Sigmoid colon (tissue), 7 donors: Measurements from ENCODE around the gene KRTAP5-2. TPM values are rescaled to one million over a fixed set of nuclear protein-coding genes. Genes with fewer than 3 reads are reported as not detected.

Source experiments
- DNase-seq: peaks from one replicate; pipeline ENCODE4 v3.0.0-alpha.2; 2019
- H3K27ac ChIP-seq, 4 donors: fragments of 200-600 bp; sonication (generic); one replicate each; pipeline ENCODE4 v1.5.1; 2016 to 2019; ENCODE audit warnings: mild to moderate bottlenecking in 1 of 4
- H3K27me3 ChIP-seq, 3 donors: fragments of 200-600 bp; sonication (generic); one replicate each; pipeline ENCODE4 v1.5.1; 2019; ENCODE audit warnings: mild to moderate bottlenecking in 1 of 3
- H3K36me3 ChIP-seq, 4 donors: fragments of 200-600 bp; sonication (generic); one replicate each; pipeline ENCODE4 v1.5.1; 2016 to 2019
- H3K4me1 ChIP-seq, 4 donors: fragments of 200-600 bp; sonication (generic); one replicate each; pipeline ENCODE4 v1.5.1; 2017 to 2019
- H3K4me3 ChIP-seq, 4 donors: fragments of 200-600 bp; sonication (generic); one replicate each; pipeline ENCODE4 v1.5.1; 2017 to 2019; ENCODE audit warnings: mild to moderate bottlenecking in 2 of 4, moderate library complexity in 1 of 4
- H3K9me3 ChIP-seq, 4 donors: fragments of 200-600 bp in 3 of 4; sonication (generic) in 3 of 4; one replicate each; pipeline versions ENCODE4 v1.5.1 to v1.6.1; 2013 to 2019
- CTCF ChIP-seq, 4 experiments: fragments of 450-650 bp in 3 of 4; fragments of 200-600 bp in 1 of 4; IDR thresholded peaks; one replicate each; pipeline ENCODE4 v1.5.1; 2016 to 2019; ENCODE audit warnings: antibody characterized with exemption in 4 of 4, mild to moderate bottlenecking in 3 of 4, moderate library complexity in 2 of 4
- EP300 ChIP-seq, 4 donors: sonication (generic); formaldehyde crosslinking; IDR thresholded peaks; one replicate each; pipeline ENCODE4 v1.6.1; 2017; ENCODE audit warnings: antibody characterized with exemption in 4 of 4
- POLR2A ChIP-seq, 2 donors: fragments of 450-650 bp; IDR thresholded peaks; one replicate each; pipeline ENCODE4 v1.6.1; 2016; ENCODE audit warnings: antibody characterized with exemption in 2 of 2, mild to moderate bottlenecking in 2 of 2, moderate library complexity in 2 of 2
- POLR2AphosphoS5 ChIP-seq, 4 donors: sonication (generic); formaldehyde crosslinking; IDR thresholded peaks; one replicate each; pipeline ENCODE4 v1.6.1; 2017; ENCODE audit warnings: antibody characterized with exemption in 4 of 4
- WGBS, 2 donors: extraction: QIAGEN DNeasy Blood & Tissue Kit; methylation state at CpG; one replicate each; pipeline ENCODE4 v1.1.7; 2013; 5-methylcytosine and 5-hydroxymethylcytosine counted together
- intact Hi-C: fragments of 100-400 bp; cut with DNase I; formaldehyde crosslinking; loops from one replicate; pipeline ENCODE4 v1.15.1; 2023
- polyA plus RNA-seq, 3 donors: library from polyadenylated mRNA; stranded (reverse); fragments of 200-250 nt; gene quantifications; one replicate each; pipeline ENCODE4 v1.2.3, GENCODE V29; 2013
- total RNA-seq, 4 donors: library from RNA; depleted of rRNA; stranded (reverse); fragments of >200 nt; gene quantifications; one replicate each; pipeline ENCODE4 v1.1.0, GENCODE V29; 2016
- donor health status: healthy with polysubstance abuse.
- donor health status: Bipolar disorder and iron deficiency.
- donor health status: healthy.

The KRTAP5-2 gene
- total and polyA plus RNA-seq, 7 donors, result 0.29 TPM; not detected in 6

GRCh38 chr11:1564535-1565172 lies 33.4 kb downstream of the KRTAP5-2 start:
- WGBS, 2 donors, result 36 to 39% methylated on average over 16 of the region's 16 CpGs
- peak overlapping the region in 1 of 4 donors; percentile 13 for H3K4me3 ChIP-seq
- peaks cover 0 to 77% (median 54%) of the 10 kb centered on the region in 4 donors for H3K4me1 ChIP-seq
- DNase-seq, result peak; percentile 92
- no peaks in the 10 kb centered on the region for H3K9me3 ChIP-seq
- intact Hi-C loops, result no loop called here
- TF ChIP-seq POLR2A (IDR thresholded peaks at IDR 0.05) (no peak), CTCF (IDR thresholded peaks at IDR 0.05) (no peak), POLR2AphosphoS5 (IDR thresholded peaks at IDR 0.05) (peak in 2 of 4 donors; percentile 32 to 75), EP300 (IDR thresholded peaks at IDR 0.05) (no peak)
- peak overlapping the region; percentile 40 to 99 (median 72) for H3K27ac ChIP-seq
- H3K36me3 ChIP-seq, result peaks cover 0 to 21% (median 9%) of the 10 kb centered on the region in 4 donors
- H3K27me3 ChIP-seq, result no peaks in the 10 kb centered on the region

- Histone ChIP-seq H3K4me1 (peaks cover 0 to 77% (median 58%) of the 10 kb centered on the region in 4 donors), H3K27me3 (no peaks in the 10 kb centered on the region), H3K4me3 (peak overlapping the region in 1 of 4 donors; percentile 13), H3K9me3 (no peaks in the 10 kb centered on the region), H3K27ac (peak overlapping the region in 3 of 4 donors; percentile 60 to 99 (median 85)), H3K36me3 (peaks cover 0 to 21% (median 9%) of the 10 kb centered on the region in 4 donors)
- 81 to 83% methylated on average over 29 of the region's 29 CpGs for WGBS, 2 donors
- TF ChIP-seq POLR2A (IDR thresholded peaks at IDR 0.05), result no peak
- DNase-seq, result no peak
- intact Hi-C loops, result no loop called here
Measured at GRCh38 chr11:1563697-1564534, 34.2 kb downstream of the KRTAP5-2 start.

GRCh38 chr11:1563149-1563638 lies 34.9 kb downstream of the KRTAP5-2 start:
- no peak for TF ChIP-seq EP300 (IDR thresholded peaks at IDR 0.05)
- no peak for TF ChIP-seq POLR2AphosphoS5 (IDR thresholded peaks at IDR 0.05)
- no peak for TF ChIP-seq CTCF (IDR thresholded peaks at IDR 0.05)
- TF ChIP-seq POLR2A (IDR thresholded peaks at IDR 0.05), result no peak
- 81% methylated on average over 12 of the region's 12 CpGs for WGBS, 2 donors
- Histone ChIP-seq H3K4me1 (peaks cover 0 to 77% (median 59%) of the 10 kb centered on the region in 4 donors), H3K4me3 (no peak overlapping the region), H3K36me3 (peaks cover 0 to 21% (median 9%) of the 10 kb centered on the region in 4 donors), H3K9me3 (no peaks in the 10 kb centered on the region), H3K27ac (peak overlapping the region in 2 of 4 donors; percentile 85 to 99), H3K27me3 (no peaks in the 10 kb centered on the region)
- intact Hi-C loops, result no loop called here
- no peak for DNase-seq

- peaks cover 0 to 78% (median 61%) of the 10 kb centered on the region in 4 donors for H3K4me1 ChIP-seq
- no peaks in the 10 kb centered on the region for H3K27me3 ChIP-seq
- no peak overlapping the region for H3K4me3 ChIP-seq
- DNase-seq, result no peak
- TF ChIP-seq EP300 (IDR thresholded peaks at IDR 0.05), result no peak
- intact Hi-C loops, result no loop called here
- H3K27ac ChIP-seq, result peak overlapping the region in 2 of 4 donors; percentile 85 to 99
- peaks cover 0 to 21% (median 9%) of the 10 kb centered on the region in 4 donors for H3K36me3 ChIP-seq
- H3K9me3 ChIP-seq, result no peaks in the 10 kb centered on the region
- WGBS, 2 donors, result 92 to 93% methylated on average over 14 of the region's 14 CpGs
Measured at GRCh38 chr11:1562469-1563148, 35.5 kb downstream of the KRTAP5-2 start.

GRCh38 chr11:1561955-1562354 lies 36.1 kb downstream of the KRTAP5-2 start:
- H3K27me3 ChIP-seq, result no peaks in the 10 kb centered on the region
- no peak for DNase-seq
- H3K4me1 ChIP-seq, result peaks cover 0 to 78% (median 60%) of the 10 kb centered on the region in 4 donors
- TF ChIP-seq EP300 (IDR thresholded peaks at IDR 0.05) (no peak), POLR2A (IDR thresholded peaks at IDR 0.05) (no peak), CTCF (IDR thresholded peaks at IDR 0.05) (no peak), POLR2AphosphoS5 (IDR thresholded peaks at IDR 0.05) (no peak)
- peak overlapping the region in 1 of 4 donors; percentile 99 for H3K27ac ChIP-seq
- intact Hi-C loops, result no loop called here
- H3K36me3 ChIP-seq, result peaks cover 0 to 25% (median 10%) of the 10 kb centered on the region in 4 donors
- WGBS, 2 donors, result 51 to 69% methylated on average over 5 of the region's 5 CpGs
- no peaks in the 10 kb centered on the region for H3K9me3 ChIP-seq
- no peak overlapping the region for H3K4me3 ChIP-seq
